K562 treated with DMSO at 1 percent for 48 hours (cell line): ENCODE data around the gene EIF1AD. TPM values are rescaled to one million over a fixed set of nuclear protein-coding genes. Genes with fewer than 3 reads are reported as not detected.

Source experiments
- total RNA-seq: library from RNA; unstranded; fragments of 300-600 nt; gene quantifications from 2 replicates; pipeline ENCODE4 v1.2.3, GENCODE V29; 2022; ENCODE audit warnings: low replicate concordance; ENCODE audit errors: extremely low read depth

The EIF1AD gene, protein sequence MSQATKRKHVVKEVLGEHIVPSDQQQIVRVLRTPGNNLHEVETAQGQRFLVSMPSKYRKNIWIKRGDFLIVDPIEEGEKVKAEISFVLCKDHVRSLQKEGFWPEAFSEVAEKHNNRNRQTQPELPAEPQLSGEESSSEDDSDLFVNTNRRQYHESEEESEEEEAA
- total RNA-seq, result not detected in 2 replicates

DNA sequence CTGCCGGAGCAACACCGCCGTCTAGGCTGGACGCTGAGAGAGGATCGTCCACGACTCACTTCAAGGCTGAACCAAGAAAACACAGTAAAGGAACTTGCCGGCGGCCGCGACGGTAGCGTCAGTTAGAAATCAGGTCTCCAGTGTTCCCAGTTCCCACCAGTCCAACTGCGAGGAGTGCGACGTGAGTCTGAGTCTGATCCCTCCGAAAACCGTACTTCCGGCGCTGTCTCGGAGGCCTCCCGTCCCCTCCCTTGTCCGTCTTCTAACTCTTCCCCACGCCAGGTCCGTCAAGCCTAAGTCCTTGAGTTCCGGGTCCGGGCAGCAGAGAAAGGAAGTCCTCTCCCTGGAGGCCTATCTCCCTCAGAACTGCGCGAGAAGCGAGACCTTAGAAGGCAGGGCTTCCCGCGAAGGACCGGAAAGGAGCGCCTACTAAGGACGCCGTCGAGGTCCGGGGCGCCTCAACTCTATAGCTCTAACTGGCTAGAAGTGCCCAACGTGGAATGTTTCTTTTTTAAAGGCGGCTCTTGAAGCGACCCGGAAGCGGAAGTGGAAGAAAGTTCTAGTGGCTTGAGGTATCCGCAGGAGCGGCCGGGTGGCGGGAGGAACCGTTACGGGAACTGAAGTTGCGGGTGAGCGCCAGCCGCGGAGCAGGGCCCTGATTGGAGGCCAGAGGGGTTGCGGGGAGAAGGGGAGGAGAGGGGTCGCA is at the start of gene EIF1AD, which contains the start of gene BANF1:
Gene EIF1AD (minus strand): TSS at position 216 of the 706 bp plus-strand sequence. CDS start 1,768 bp downstream, outside the sequence.
Gene BANF1 (plus strand): TSS at position 562 of the 706 bp plus-strand sequence. CDS start 748 bp downstream, outside the sequence.

DNA sequence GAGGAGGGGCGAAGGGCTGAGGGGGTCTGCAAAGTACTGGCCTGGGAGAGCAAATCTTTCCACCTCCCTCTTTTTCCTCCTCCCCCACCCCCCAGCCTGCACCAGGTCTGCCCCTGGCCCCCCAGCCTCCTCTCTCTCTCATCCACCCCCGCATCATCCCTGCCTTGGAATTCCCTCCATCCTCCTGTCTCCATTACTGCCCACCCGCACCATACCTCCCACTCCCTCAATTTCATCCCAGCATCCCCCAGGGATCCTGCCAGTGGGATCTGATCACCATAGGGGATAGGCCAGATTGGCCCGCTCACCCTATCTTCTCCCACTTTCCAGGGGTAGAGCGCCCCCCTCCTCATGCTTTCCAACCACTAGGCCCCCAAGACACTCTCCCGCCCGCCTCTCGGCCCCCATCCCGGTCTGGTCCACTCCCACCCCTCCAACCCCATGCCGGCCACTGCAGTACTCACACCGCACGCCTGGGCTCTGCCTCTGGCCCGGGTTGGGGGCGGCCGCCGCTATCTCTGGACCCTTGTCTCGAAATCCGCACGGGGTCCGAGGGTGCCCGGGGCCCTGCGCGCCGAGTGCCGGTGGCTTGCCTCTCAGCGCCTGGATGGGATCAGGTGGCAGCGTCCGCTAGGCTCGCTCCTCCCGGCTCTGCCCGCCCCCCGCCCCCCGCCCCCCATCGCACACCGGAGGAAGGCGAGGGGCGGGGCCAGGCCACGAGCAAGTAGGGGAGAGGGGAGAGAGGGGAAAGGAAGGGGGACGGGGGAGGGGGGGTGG is 46.8 kb upstream of the EIF1AD start, which contains the start of gene GAL3ST3:
Gene GAL3ST3 (minus strand): TSS at position 615 of the 777 bp plus-strand sequence. CDS start 3,746 bp downstream, outside the sequence.

DNA sequence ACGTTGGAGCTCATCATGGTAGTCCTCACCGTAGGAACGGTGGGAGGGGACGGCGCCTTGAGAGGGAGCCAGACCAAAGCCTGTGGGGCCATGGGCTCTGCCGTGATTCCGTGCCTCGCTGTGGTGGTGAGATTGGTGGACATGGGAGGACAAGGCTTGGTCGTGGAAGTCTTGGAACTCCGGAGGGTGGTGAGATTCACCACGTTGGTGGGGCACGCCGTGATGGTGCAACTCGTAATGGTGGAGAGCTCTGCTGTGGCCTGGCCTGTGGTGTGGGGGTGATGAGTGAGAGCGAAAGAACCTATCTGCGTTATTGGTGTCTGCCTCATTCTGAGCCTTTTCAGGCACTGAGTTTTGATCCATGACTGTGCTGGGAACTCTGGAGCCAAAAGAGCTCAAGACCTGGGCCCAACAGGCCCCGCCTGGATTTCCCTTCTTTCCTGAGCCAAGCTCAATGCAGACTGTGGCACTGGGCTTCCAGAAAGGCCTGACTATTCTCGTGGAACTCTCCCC is 24.1 kb upstream of the EIF1AD start, which contains the start of gene CATSPER1:
Gene CATSPER1 (minus strand): TSS at position 463 of the 513 bp plus-strand sequence. CDS start 100 bp downstream, at position 363.

DNA sequence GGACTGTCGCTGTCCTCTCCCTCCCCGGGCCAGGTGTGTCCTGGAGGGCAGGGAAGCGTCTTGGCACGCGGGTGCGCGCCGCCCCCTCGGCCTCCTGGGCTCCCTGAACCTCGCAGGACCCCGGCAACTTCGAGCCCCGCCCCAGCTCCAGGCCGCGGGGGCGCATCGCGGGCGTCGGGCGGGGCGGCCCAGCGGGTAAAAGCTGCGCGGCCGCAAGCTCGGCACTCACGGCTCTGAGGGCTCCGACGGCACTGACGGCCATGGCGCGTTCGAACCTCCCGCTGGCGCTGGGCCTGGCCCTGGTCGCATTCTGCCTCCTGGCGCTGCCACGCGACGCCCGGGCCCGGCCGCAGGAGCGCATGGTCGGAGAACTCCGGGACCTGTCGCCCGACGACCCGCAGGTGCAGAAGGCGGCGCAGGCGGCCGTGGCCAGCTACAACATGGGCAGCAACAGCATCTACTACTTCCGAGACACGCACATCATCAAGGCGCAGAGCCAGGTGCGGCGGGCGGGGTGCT is 9.9 kb upstream of the EIF1AD start, which contains the start of gene CST6:
Gene CST6 (plus strand): TSS at position 224 of the 519 bp plus-strand sequence. CDS start 37 bp downstream, at position 261.

DNA sequence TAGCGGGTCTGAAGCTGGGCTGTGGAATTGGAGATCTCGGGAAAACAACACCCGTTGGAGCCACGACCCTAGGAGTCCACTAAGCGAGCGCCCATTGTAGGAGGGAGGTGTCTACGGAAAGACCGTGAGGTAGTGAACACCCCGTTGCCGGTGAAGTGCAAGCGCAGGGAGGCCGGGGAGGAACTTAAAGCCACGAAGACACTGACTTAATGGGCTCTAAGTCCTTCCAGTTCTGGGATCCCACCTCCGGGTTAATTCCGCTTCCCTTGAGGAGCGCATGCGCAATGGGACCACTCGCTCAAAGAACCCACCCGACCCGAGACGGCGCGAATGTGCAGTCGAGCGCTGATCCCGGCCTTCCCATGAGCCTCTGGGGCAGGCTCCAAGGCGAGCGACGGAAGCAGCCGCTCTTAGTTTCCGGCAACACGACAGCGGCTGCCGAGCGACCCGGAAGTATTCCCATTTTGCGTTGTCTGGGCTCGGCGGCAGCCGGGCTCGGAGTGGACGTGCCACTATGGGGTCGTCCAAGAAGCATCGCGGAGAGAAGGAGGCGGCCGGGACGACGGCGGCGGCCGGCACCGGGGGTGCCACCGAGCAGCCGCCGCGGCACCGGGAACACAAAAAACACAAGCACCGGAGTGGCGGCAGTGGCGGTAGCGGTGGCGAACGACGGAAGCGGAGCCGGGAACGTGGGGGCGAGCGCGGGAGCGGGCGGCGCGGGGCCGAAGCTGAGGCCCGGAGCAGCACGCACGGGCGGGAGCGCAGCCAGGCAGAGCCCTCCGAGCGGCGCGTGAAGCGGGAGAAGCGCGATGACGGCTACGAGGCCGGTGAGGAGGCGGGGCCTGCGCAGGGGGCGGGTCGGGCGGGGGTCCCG is 40.5 kb downstream of the EIF1AD start, which contains the start of gene SART1:
Gene SART1 (plus strand): TSS at position 468 of the 874 bp plus-strand sequence. CDS start 47 bp downstream, at position 515.

Other genes starting within 250 kb of the EIF1AD start
- not detected in 2 replicates for gene AP5B1, start 221.2 kb downstream of the EIF1AD start, total RNA-seq
- not detected in 2 replicates for gene OVOL1, start 215.1 kb downstream of the EIF1AD start, total RNA-seq
- not detected in 2 replicates for gene SNX32, start 168.2 kb downstream of the EIF1AD start, total RNA-seq
- gene CFL1, start 144.0 kb downstream of the EIF1AD start, total RNA-seq, result 572 TPM in 1 of 2 replicates, not detected in the other
- gene MUS81, start 141.7 kb downstream of the EIF1AD start, total RNA-seq, result not detected in 2 replicates
- not detected in 2 replicates for gene EFEMP2, start 129.4 kb downstream of the EIF1AD start, total RNA-seq
- gene CTSW, start 122.3 kb downstream of the EIF1AD start, total RNA-seq, result not detected in 2 replicates
- not detected in 2 replicates for gene FIBP, start 113.7 kb downstream of the EIF1AD start, total RNA-seq
- gene CCDC85B, start 111.5 kb downstream of the EIF1AD start, total RNA-seq, result not detected in 2 replicates
- gene FOSL1, start 101.8 kb downstream of the EIF1AD start, total RNA-seq, result not detected in 2 replicates
- gene C11orf68, start 83.1 kb downstream of the EIF1AD start, total RNA-seq, result not detected in 2 replicates
- not detected in 2 replicates for gene DRAP1, start 82.7 kb downstream of the EIF1AD start, total RNA-seq
- not detected in 2 replicates for gene TSGA10IP, start 56.7 kb downstream of the EIF1AD start, total RNA-seq
- gene SART1, start 40.4 kb downstream of the EIF1AD start, total RNA-seq, result not detected in 2 replicates
- not detected in 2 replicates for gene BANF1, start 346 bp upstream of the EIF1AD start, total RNA-seq
- gene CST6, start 9.9 kb upstream of the EIF1AD start, total RNA-seq, result not detected in 2 replicates
- gene CATSPER1, start 24.3 kb upstream of the EIF1AD start, total RNA-seq, result not detected in 2 replicates
- not detected in 2 replicates for gene GAL3ST3, start 47.0 kb upstream of the EIF1AD start, total RNA-seq
- not detected in 2 replicates for gene SF3B2, start 50.2 kb upstream of the EIF1AD start, total RNA-seq
- not detected in 2 replicates for gene PACS1, start 68.1 kb upstream of the EIF1AD start, total RNA-seq